A673 (cell line): ENCODE measurements around the gene C1orf210. TPM values are rescaled to one million over a fixed set of nuclear protein-coding genes. Genes with fewer than 3 reads are reported as not detected.

Experiments used
- BruUV-seq: library from RNA; stranded (reverse); fragments of 400-500 nt; replicated peaks from 2 replicates; lab custom pipeline; 2021; lab: Mats Ljungman, UMichigan
- CTCF ChIA-PET: fragments of 300-600 bp; sonication (Branson Sonifier 250); formaldehyde crosslinking; loops from one replicate; lab custom pipeline; 2022; ENCODE audit warnings: antibody characterized with exemption; lab: Charles Lee
- POLR2A ChIA-PET: fragments of 300-600 bp; sonication (Branson Sonifier 250); formaldehyde crosslinking; loops from one replicate; lab custom pipeline; 2022; ENCODE audit warnings: antibody characterized with exemption; ENCODE audit not compliant: low non-redundant PET; lab: Charles Lee
- DNase-seq: peaks from one replicate; pipeline ENCODE4 v3.0.0-alpha.2; 2015; ENCODE audit warnings: low spot score
- H3K27ac ChIP-seq: fragments of 200-600 bp; sonication (generic); 2 replicates; pipeline ENCODE4 v1.5.1; 2016; ENCODE audit warnings: mixed run types, low read depth, mild to moderate bottlenecking, mixed read lengths, antibody characterized with exemption, low read length; ENCODE audit not compliant: poor library complexity, severe bottlenecking
- H3K27me3 ChIP-seq: fragments of 200-600 bp; sonication (generic); replicated peaks from 2 replicates; pipeline ENCODE4 v1.6.1; 2017; ENCODE audit warnings: mixed run types, low read depth, mild to moderate bottlenecking, mixed read lengths, antibody characterized with exemption, low read length; ENCODE audit not compliant: insufficient read depth, poor library complexity
- H3K36me3 ChIP-seq: fragments of 200-600 bp; sonication (generic); 2 replicates; pipeline ENCODE4 v1.6.1; 2016; ENCODE audit warnings: mixed run types, mild to moderate bottlenecking, mixed read lengths, antibody characterized with exemption, low read length; ENCODE audit not compliant: insufficient read depth, poor library complexity, severe bottlenecking
- H3K4me1 ChIP-seq: fragments of 200-600 bp; sonication (generic); 2 replicates; pipeline ENCODE4 v1.6.1; 2017; ENCODE audit warnings: mixed run types, mild to moderate bottlenecking, mixed read lengths, antibody characterized with exemption, low read length; ENCODE audit not compliant: insufficient read depth, poor library complexity, severe bottlenecking
- H3K4me3 ChIP-seq: fragments of 200-600 bp; sonication (generic); 2 replicates; pipeline ENCODE4 v1.5.1; 2016; ENCODE audit warnings: low read depth, mixed run types, mild to moderate bottlenecking, mixed read lengths, low read length; ENCODE audit not compliant: poor library complexity, severe bottlenecking
- H3K9me3 ChIP-seq: fragments of 200-600 bp; sonication (generic); 2 replicates; pipeline ENCODE4 v1.6.1; 2016; ENCODE audit warnings: mixed run types, low read depth, mild to moderate bottlenecking, mixed read lengths, antibody characterized with exemption, low read length; ENCODE audit not compliant: poor library complexity, severe bottlenecking
- EZH2 ChIP-seq: fragments of 200-600 bp; sonication (generic); IDR thresholded peaks from 2 replicates; pipeline ENCODE4 v1.6.1; 2017; ENCODE audit warnings: borderline replicate concordance, low read depth, mild to moderate bottlenecking, mixed read lengths, antibody characterized with exemption, low read length; ENCODE audit not compliant: poor library complexity, severe bottlenecking
- intact Hi-C: fragments of 100-400 bp; cut with micrococcal nuclease; formaldehyde crosslinking; loops from one replicate; pipeline ENCODE4 v1.10.0; 2022; ENCODE audit not compliant: unreplicated experiment
- total RNA-seq: library from RNA; stranded (reverse); gene quantifications from 2 replicates; pipeline ENCODE4 v1.2.3, GENCODE V29; 2021
- TF ChIP-seq, protein P1 (sequence below): fragments of 300-800, 200-600 bp; sonication (generic); conservative IDR thresholded peaks from 2 replicates; pipeline ENCODE4 v1.5.1; 2017; ENCODE audit warnings: low read depth, mild to moderate bottlenecking, antibody characterized with exemption, low read length, moderate library complexity, mixed read lengths

Gene C1orf210
- total RNA-seq, 1 experiment from 2014 or later = not detected

- CTCF ChIA-PET = no interaction called here
- no peaks in the 10 kb centered on the region for H3K36me3 ChIP-seq
Measured at GRCh38 chr1:43315481-43315880, 30.1 kb upstream of the C1orf210 start.

DNA sequence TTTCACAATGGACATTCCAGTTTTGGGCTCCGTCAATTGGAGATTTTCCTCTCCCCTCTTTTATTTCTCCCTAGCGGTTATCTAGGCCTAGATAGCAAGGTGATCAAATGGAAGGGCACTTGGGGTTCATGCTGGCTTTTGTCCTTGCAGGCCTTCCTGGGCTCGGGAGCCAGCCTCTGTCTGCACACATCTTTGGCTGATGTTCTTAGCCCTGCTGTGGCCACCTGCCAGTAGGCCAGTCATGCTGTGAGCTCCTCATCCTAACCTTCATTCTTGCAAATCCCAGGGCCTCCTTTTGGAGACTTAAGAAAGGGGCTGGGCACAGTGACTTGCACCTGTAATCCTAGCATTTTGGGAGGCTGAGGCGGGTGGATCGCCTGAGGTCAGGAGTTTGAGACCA lies 28.9 kb upstream of the C1orf210 start:
- DNase-seq = no peak
- Histone ChIP-seq H3K36me3 (no peaks in the 10 kb centered on the region), H3K4me3 (no peak overlapping the region), H3K9me3 (no peaks in the 10 kb centered on the region), H3K27ac (no peak overlapping the region), H3K4me1 (no peaks in the 10 kb centered on the region), H3K27me3 (no peaks in the 10 kb centered on the region)
- BruUV-seq = no TSS peak
- no peak for TF ChIP-seq EZH2
- TF ChIP-seq, protein P1, sequence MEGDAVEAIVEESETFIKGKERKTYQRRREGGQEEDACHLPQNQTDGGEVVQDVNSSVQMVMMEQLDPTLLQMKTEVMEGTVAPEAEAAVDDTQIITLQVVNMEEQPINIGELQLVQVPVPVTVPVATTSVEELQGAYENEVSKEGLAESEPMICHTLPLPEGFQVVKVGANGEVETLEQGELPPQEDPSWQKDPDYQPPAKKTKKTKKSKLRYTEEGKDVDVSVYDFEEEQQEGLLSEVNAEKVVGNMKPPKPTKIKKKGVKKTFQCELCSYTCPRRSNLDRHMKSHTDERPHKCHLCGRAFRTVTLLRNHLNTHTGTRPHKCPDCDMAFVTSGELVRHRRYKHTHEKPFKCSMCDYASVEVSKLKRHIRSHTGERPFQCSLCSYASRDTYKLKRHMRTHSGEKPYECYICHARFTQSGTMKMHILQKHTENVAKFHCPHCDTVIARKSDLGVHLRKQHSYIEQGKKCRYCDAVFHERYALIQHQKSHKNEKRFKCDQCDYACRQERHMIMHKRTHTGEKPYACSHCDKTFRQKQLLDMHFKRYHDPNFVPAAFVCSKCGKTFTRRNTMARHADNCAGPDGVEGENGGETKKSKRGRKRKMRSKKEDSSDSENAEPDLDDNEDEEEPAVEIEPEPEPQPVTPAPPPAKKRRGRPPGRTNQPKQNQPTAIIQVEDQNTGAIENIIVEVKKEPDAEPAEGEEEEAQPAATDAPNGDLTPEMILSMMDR = no peak
- ChIA-PET CTCF (no interaction called here), POLR2A (no interaction called here)
- intact Hi-C loops = no loop called here

More at GRCh38 chr1:43315481-43315880, 30.1 kb upstream of the C1orf210 start:
- no peak for DNase-seq
- H3K9me3 ChIP-seq = no peaks in the 10 kb centered on the region
- TF ChIP-seq, protein P1 = no peak
- TF ChIP-seq EZH2 = no peak
- POLR2A ChIA-PET = no interaction called here
- no peaks in the 10 kb centered on the region for H3K27me3 ChIP-seq
- intact Hi-C loops = no loop called here
- H3K4me1 ChIP-seq = no peaks in the 10 kb centered on the region
- H3K4me3 ChIP-seq = no peak overlapping the region
- no TSS peak for BruUV-seq
- no peak overlapping the region for H3K27ac ChIP-seq

DNA sequence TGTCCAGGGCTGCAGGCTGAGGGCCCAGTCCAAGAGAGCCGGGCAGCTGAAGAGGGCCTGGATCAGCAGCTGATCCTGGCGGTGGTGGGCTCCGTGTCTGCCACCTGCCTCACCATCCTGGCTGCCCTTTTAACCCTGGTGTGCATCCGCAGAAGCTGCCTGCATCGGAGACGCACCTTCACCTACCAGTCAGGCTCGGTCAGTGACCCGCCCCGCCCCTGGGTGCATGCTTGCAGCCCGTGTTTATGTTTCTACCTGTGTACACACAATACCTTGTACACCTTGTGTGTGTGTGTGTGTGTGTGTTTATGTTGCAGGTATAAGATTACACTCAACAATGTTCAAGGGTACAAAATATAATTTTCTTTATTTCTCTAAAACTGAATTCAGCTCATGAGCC lies 28.4 kb upstream of the C1orf210 start:
- Histone ChIP-seq H3K27me3 (no peaks in the 10 kb centered on the region), H3K4me3 (no peak overlapping the region), H3K9me3 (no peaks in the 10 kb centered on the region), H3K27ac (no peak overlapping the region), H3K36me3 (no peaks in the 10 kb centered on the region), H3K4me1 (no peaks in the 10 kb centered on the region)
- TF ChIP-seq, protein P1 = no peak
- no peak for TF ChIP-seq EZH2
- BruUV-seq = no TSS peak
- CTCF ChIA-PET = no interaction called here
- intact Hi-C loops = no loop called here
- POLR2A ChIA-PET = no interaction called here
- DNase-seq = no peak
